ENCODE results near the gene ENAH.
"Not testable (repeated sequence)": the region's sequence is repeated elsewhere in the genome, so short reads cannot be mapped to it uniquely, and the experiment has no call there.

ENAH gene

GRCh38 chr1:225652729-225653462, at the start of gene ENAH:
TSS of gene ENAH (minus strand) at chr1:225653123. CDS start at chr1:225652690, 433 bp downstream.
- peak; percentile 72 for DNase-seq

GRCh38 chr1:225700889-225701465, 48.1 kb upstream of the ENAH start:
- no peak for DNase-seq

DNA sequence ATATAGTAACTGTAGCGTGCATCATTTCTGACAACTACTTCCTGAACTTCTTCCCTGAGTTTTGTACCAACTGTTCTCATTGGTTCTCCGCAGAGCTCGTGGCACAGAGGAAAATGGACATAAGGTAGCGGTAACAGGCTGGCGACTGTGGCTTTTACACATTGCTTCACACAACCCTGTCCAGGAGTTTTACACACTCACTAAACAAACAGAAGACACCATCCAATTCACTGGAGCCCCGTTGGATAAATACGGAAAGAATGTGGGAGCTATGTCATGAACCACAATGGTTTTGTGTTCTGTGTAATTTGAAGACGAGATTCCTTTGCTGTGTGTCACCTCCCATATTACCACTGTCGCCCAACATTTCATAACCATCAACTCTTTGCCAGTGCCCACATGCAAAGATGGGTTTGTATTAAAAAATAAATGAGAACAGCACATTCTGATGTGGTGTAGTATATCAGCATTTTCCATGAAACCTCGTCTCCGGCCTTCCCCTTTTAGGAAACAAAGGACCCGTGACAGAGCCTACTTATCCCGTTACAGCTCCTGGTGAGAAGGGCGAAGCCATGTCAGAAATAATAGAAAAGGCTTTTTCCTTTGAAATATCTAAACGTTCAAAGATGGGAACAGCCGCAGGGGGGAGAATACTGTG, 47.4 kb upstream of the ENAH start:
- no peak for DNase-seq

GRCh38 chr1:225699336-225699735, 46.4 kb upstream of the ENAH start:
- DNase-seq: no peak

- not testable (repeated sequence) for DNase-seq
These were observed 45.3 kb upstream of the ENAH start for GRCh38 chr1:225698194-225698593.

DNA sequence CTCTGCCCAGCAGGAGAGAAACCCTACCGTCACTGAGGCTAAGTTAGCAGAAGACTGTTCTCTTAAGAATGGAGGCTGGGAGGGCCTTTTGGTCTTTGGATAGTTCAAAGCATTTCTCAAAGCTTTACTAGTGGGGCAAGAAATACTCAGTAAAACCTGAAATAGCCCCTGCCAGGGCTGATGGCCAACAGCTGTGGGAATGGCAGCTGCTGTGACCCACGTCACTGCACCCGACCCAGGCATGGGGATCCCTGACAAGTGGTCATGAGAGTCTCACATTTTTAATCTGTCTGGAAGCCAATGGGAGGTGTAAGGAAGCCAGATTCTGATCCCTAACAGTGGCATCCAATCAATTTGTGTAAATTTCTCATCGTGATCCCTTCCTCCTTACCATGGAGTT, 44.5 kb upstream of the ENAH start:
- no peak for DNase-seq

DNA sequence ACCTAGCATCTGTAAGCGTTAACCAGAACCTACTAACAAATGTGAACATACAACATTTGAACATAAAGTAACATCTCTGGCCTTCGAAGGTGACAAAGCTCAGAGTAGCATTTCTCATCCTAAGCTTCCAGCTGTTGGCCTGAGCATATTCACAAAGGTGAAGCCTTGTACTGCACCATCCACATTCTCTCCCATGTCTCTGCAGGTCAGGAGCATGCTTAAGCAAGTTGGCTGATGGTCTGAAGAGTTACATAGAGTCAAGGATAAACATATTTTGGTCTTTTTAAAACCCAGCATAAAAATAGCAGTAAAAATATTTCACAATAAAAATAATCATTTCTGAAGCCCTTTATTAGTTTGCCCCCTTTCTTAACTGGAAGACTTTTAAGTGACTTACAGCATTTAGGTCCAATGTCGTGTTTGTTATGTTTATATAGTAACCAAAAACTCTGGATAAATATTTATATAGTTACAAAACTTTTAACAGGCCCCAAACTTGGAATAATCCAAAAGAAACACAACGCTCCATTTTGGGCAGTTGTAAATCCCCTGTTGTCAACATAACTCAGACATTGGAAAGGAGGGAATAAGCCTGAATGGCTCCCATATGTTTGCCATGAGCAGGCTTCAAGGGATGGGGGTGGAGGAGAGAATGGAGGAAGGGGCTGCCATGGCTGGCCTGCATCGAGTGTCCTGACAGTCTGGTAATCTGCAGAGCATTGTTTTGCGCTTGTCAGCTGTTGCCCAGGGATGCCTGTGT, 42.8 kb upstream of the ENAH start:
- no peak for DNase-seq

GRCh38 chr1:225694151-225694603, 41.3 kb upstream of the ENAH start:
- no peak for DNase-seq

DNA sequence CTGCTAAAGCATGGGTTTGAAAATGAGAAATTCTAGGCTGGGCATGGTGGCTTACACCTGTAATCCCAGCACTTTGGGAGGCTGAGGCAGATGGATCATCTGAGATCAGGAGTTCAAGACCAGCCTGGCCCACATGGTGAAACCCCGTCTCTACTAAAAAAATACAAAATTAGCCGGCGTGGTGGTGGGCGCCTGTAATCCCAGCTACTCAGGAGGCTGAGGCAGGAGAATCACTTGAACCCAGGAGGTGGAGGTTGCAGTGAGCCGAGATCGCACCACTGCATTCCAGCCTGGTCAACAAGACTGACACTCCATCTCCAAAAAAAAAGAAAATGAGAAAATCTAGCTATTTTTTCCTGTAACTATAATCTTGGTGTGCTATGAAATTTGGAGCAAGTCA, 40.8 kb upstream of the ENAH start:
- DNase-seq: not testable (repeated sequence)

- DNase-seq: no peak
These were observed 40.3 kb upstream of the ENAH start for GRCh38 chr1:225693085-225693696.

DNA sequence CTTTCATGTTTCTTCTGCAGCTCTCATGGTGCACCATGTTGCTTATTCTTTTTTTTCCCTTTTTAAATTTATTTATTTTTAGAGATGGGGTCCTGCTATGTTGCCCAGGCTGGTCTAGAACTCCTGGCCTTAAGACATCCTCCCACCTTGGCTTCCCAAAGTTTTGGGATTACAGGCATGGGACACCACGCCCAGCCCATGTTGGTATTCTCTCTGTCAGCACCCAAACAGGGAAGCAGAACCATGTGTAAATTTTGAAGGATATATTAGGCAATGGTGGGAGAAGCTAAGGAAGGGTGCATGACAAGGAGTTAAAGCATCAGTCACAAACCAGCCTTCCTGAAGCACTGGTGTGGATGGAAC, 39.6 kb upstream of the ENAH start:
- no peak for DNase-seq

GRCh38 chr1:225691861-225692516, 39.1 kb upstream of the ENAH start:
- no peak for DNase-seq

GRCh38 chr1:225691377-225691776, 38.5 kb upstream of the ENAH start:
- no peak for DNase-seq

- DNase-seq: no peak
These were observed 37.0 kb upstream of the ENAH start for GRCh38 chr1:225689882-225690459.

DNA sequence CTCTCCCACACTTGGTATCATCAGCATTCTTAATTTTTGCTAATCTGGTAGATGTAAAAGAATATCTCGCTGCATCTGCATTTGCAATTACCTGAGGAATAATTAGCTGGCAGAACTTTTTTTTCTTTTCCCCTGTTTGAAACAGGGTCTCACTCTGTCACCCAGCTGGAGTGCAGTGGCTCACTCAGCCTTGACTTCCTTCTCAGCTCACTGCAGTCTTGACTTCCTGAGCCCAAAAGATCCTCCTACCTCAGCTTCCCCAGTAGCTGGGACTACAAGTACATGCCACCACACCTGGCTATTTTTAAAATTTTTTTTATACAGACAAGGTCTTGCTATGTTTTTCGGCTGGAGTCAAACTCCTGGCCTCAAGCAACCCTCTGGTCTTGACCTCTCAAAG, 35.4 kb upstream of the ENAH start:
- DNase-seq: no peak

GRCh38 chr1:225685476-225686176, 32.7 kb upstream of the ENAH start:
- DNase-seq: no peak

- no peak for DNase-seq
These were observed 31.8 kb upstream of the ENAH start for GRCh38 chr1:225684741-225685140.

DNA sequence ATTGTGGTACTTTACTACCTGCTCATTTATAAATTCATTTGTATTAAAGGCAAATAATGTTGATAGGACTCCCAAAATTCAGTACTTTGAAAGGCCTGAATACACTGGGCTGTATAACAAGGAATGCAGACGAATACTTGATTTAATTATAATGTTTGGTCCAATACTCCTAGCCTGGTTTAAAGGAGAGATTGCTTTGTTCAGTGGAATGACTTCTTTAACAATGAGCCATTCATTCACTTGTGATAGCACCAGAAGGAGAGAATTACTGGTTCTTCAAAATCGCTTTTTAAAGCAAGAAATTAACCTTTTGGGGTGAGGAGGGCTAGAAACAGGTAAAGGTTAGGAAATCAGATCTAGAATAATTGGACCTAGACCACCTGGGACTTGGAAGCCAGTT, 28.3 kb upstream of the ENAH start:
- no peak for DNase-seq

GRCh38 chr1:225678545-225678944, 25.6 kb upstream of the ENAH start:
- DNase-seq: no peak

DNA sequence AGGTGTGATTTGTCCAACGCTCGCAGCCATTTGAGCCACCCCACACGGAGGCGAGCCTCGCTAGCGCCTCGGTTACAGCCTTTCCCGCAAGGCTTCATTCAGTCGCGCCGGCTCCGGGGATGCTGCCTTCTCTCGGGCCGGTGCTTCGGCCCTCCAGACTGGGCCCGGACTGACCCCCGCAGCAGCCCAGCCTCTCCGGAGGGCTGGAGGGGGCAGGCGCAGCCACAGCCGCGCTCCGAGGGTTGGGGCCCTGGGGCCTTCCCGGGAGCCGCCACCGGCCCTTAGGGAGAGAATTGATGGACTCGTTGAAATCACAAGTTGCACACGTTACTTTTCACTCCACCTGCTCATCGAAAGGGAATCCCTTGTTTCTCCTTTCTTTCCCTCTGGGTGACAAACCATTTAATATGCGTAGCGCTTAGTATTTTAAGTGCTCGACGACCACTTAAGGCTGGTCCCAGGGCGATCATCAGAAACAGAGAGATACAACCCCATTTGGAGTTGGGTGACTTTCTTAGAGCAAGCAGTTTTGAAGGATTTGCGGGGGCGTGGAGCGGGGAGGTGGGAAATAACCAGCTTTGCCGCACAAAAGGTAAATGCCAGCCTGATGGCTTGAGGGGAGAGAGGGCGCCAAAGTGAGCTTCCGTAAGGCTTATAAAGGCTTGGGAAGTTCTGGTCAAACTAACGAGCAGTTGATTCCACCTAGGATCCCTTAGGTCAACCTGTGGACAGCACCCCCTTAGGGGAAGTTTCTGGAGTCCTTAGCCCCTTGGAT, 24.6 kb upstream of the ENAH start:
- no peak for DNase-seq

GRCh38 chr1:225674381-225674780, 21.5 kb upstream of the ENAH start:
- DNase-seq: no peak

All from activated effector memory CD4-positive, alpha-beta T cell treated with anti-CD3 and anti-CD28 coated beads, Interleukin-2, amount 50 U/mL, for 16 hours (primary cell).